HTR-8/SVneo (cell line): ENCODE data around the gene PRKAR1B.

ENCODE experiments used
- DNase-seq: peaks from one replicate; pipeline ENCODE4 v3.0.0; 2011; ENCODE audit warnings: low spot score, mixed read lengths; ENCODE audit not compliant: insufficient read length
- FAIRE-seq: peaks from 2 replicates; lab custom pipeline; 2011; peaks lifted over from hg19 to GRCh38; lab: Jason Lieb, UNC

PRKAR1B gene

GRCh38 chr7:537911-538634, 189.0 kb downstream of the PRKAR1B start:
- peak; percentile 99 for DNase-seq
- peak; percentile 97 for FAIRE-seq

DNA sequence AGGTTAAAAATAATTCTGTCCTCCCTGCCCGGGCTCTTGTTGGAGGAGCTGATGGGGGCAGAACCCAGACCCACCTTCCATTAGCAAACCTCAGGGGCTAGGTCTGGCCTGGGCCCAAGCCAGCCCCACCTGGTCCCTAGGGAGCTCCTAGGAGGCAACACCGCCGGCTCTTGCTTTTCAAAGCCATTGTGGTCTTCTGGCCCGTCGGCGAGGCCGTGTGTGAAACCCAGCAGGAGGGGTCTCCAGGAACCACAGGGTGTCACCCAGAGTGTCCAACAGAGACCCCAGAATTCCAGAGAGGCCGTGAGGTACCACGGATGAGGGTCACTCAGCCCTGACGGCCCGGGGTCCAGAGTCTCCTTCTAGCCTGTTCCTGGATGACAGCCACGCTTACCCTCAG, 190.8 kb downstream of the PRKAR1B start:
- no peak for FAIRE-seq

GRCh38 chr7:534959-535358, 192.1 kb downstream of the PRKAR1B start:
- DNase-seq = no peak
- FAIRE-seq = no peak

More for the DNA sequence above, 190.8 kb downstream of the PRKAR1B start:
- DNase-seq = no peak

DNA sequence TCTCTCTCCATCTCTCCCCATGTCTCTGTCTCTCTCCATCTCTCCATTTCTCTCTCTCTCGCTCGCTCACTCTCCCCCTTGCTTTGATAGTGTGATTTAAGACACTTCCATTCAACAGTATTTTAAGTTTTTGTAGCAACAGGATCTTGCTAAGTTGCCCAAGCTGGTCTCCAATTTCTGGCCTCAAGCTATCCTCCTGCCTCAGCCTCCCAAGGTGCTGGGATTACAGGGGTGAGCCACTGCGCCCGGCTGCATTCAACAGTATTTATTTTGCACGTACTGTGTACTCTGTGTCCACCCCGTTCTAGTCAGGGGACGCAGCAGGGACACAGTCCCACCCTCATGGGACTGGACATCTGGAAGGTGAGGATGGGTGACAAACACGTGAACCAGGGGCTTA, 193.0 kb downstream of the PRKAR1B start:
- no peak for FAIRE-seq
- DNase-seq = no peak

DNA sequence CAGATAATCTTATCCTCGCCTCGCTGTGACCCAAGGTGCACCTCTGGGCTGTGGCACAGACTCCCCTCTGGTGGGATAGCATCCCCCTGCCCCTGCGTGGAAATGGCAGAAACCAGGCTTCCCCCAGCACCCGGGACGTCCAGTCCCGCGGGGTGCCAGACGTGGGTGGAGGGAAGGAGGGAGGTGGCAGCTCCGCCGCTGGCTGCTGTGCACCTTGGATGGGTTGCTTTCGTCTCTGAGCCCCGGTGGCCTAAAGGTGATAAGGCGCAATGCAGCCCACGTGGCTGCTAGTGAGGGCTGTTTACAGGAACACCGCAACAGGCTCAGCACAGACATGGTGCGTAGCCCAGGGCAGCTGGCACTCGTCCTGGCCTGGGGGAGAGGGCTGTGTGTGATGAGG, 193.8 kb downstream of the PRKAR1B start:
- DNase-seq = no peak
- FAIRE-seq = peak; percentile 55

GRCh38 chr7:532379-533143, 194.5 kb downstream of the PRKAR1B start:
- FAIRE-seq (no peak), DNase-seq (no peak)

DNA sequence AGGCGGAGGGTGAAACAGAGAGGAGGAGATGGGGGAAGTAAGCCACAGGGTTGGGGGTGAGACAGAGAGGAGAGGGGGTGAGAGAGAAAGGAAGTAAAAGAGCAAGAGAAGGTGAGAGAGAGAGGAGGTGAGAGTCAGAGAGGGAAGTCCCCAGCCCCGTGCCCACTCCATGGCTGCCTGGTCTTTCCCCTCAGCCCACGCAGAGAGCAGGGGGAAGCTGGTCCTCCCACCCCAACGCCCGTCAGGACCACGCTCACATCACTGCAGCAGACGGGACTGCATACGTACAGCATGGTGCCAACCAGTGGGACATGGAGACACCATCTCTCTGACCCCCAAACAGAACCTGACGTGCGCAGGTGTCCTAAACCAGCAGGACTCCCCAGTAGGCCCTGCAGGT, 195.3 kb downstream of the PRKAR1B start:
- no peak for DNase-seq
- peak; percentile 86 for FAIRE-seq

DNA sequence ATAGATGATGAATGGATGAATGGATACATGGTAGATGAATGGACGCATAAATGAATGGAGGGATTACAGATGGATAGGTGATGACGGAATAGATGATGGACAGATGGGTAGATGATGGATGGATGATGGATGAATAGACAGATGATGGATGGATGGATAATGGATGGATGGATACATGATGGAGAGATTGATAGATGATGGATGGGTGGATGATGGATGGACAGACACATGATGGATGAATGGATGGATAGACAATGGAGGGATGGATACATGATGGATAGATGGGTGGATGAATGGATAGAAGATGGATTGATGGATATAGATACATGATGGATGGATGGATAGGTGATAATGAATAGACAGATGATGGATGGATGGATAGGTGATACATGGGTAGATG, 198.6 kb downstream of the PRKAR1B start:
- no peak for DNase-seq
- FAIRE-seq = peak; percentile 90

DNA sequence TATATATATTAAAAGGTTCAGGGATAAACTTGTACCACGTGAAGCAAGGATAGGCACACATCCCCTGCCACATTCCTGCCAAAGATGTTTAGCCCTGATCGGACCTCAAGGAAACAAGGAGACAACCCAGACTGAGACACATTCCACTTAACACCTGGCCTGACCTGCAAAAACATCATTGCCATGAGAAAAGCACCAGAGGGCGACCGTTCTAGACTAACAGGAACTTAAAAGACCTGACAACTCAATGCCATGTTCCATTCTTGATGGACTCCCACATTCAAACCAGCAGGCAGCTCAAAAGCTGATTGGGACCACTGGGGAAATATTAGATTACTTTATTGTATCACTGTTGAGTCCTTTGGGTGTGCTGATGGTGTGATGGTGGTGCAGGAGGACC, 199.4 kb downstream of the PRKAR1B start:
- FAIRE-seq = no peak

DNA sequence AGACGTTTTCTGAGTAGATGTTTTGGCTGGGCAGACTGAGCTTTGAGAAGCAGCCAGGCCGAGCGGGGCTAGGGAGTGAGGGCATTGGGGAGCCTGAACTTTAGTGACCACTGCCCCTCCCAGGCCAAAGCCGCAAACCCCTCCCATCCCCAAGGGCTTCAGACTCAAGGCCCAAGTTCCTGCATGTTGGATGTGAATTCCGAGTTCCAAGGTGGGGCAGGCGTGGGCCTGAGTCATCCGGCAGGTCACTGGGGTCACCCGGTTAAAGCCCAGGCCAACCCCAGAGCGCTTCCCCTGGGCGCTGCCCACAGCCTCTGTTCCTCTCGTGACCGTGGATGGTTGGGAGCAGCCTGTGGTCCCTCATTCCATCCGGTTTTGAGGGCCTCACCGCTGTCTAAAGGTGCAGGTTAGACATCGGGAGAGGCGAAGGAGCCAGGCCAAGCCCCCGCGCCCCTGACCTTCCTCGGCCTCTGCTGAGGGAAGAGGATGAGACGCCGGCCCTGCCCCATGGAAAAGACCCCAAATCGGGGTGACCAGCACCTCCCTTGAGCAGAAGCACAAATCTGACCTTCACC, 200.5 kb downstream of the PRKAR1B start:
- FAIRE-seq (no peak), DNase-seq (no peak)

More for the DNA sequence above, 199.4 kb downstream of the PRKAR1B start:
- no peak for DNase-seq

DNA sequence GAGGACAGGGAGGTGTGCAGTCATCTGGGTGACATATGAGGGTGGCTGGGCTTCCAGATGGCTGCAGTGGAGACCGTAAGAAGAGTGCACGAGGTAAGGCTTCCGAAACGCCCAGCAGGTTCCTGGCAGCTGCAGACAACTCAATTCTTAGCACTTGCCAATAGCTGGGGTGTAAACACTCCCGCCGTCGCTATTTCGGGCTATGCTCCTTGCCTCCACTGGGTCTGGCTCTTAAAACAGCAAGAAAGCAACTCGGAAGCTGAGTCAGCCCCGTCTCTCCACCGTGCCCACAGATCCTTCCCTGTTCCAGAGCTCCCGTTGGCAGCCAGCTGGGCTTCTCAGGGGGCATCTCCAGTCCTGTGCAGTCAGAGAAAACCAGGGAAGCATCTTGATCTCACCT, 201.3 kb downstream of the PRKAR1B start:
- DNase-seq = no peak
- FAIRE-seq = no peak

DNA sequence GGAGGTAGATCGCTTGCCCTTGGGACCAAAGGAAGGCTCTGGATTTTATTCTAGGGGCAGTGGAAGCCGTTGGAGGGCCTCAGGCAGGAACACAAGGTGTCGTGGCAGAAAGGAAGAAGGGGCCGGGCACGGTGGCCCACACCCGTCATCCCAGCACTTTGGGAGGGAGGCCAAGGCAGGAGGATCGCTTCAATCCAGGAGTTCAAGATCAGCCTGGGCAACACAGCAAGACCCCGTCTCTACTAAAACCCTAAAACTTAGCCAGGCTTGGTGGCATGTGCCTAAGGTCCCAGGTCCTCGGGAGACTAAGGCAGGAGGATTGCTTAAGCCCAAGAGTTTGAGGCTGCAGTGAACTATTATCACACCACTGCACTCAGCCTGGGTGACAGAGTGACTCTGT, 202.3 kb downstream of the PRKAR1B start:
- FAIRE-seq = no peak
- no peak for DNase-seq

- DNase-seq (no peak), FAIRE-seq (no peak)
These were observed 203.4 kb downstream of the PRKAR1B start for GRCh38 chr7:523347-524336.

GRCh38 chr7:522951-523314, 204.1 kb downstream of the PRKAR1B start:
- DNase-seq (no peak), FAIRE-seq (no peak)

- FAIRE-seq (peak; percentile 85), DNase-seq (peak; percentile 56)
These were observed 204.8 kb downstream of the PRKAR1B start for GRCh38 chr7:522071-522950.

DNA sequence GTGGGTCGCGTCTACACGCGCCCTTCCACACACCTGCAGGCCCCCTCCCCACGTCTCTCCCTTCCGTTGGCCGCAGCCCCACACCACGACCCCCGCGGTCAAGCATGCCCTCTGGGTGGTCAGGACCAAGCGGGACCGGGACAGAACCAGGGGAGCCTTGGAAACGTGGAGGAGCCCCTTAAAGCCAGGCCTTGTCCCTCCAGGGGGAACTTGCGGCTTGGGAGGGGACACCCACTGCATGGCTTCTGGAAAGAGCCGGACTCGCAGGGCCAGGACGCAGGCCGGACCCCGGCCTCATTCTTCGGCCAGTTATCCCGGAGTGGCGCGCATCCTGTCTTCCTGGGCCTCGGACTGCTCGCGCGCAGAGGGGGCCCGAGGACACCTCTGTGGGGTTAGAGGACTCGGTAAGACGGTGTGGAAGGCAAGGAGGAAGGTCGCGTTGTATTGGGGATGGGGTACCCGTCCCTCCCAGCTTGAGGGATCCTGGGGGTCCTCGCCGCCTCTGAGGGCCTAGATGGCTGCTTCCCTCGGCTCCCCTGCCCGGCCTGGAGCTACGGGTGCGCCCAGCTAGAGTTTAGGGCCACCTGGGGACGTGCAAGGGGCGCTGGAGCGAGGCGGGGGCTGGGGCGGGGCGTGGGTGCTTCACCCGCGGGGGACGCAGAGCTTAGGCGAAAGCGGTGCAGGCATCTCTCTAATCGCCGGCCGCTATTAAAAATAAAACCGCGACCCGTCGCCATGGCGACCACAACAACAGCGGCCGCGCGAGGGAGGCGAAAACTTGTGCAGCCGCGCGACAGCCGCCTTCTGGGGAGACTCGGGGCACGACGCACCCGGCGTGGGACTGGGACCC, 205.6 kb downstream of the PRKAR1B start:
- no peak for FAIRE-seq
- no peak for DNase-seq

GRCh38 chr7:520503-521161, 206.4 kb downstream of the PRKAR1B start:
- FAIRE-seq (no peak), DNase-seq (no peak)
